Uterus (tissue), 4 donors: ENCODE results near the gene ADAMTS17. TPM values are rescaled to one million over a fixed set of nuclear protein-coding genes. Genes with fewer than 3 reads are reported as not detected.

Experiments used
- DNase-seq, 2 donors: peaks; one replicate each; pipeline ENCODE4 v3.0.0-alpha.2; 2019 to 2020
- H3K27ac ChIP-seq, 2 donors: fragments of 200-600 bp; sonication (generic); 1 replicate in 1 of 2; 2 replicates in 1 of 2; pipeline ENCODE4 v1.5.1; 2016 to 2018
- H3K27me3 ChIP-seq, 2 donors: fragments of 200-600 bp; sonication (generic); one replicate each; pipeline ENCODE4 v1.5.1; 2018 to 2019; ENCODE audit warnings: control low read depth in 1 of 2
- H3K36me3 ChIP-seq, 2 donors: fragments of 200-600 bp; sonication (generic); one replicate each; pipeline ENCODE4 v1.5.1; 2019; ENCODE audit warnings: control low read depth in 1 of 2
- H3K4me1 ChIP-seq, 2 donors: fragments of 200-600 bp; sonication (generic); one replicate each; pipeline ENCODE4 v1.5.1; 2018 to 2019; ENCODE audit warnings: control low read depth in 1 of 2
- H3K4me3 ChIP-seq, 2 donors: fragments of 200-600 bp; sonication (generic); 1 replicate in 1 of 2; 2 replicates in 1 of 2; pipeline ENCODE4 v1.5.1; 2018 to 2019; ENCODE audit warnings: mild to moderate bottlenecking in 1 of 2
- H3K9me3 ChIP-seq, 2 donors: fragments of 200-600 bp; sonication (generic); one replicate each; pipeline ENCODE4 v1.5.1; 2019; ENCODE audit warnings: control low read depth in 1 of 2
- CTCF ChIP-seq, 4 experiments: fragments of 200-600 bp in 2 of 4; fragments of 450-650 bp in 2 of 4; sonication (generic) in 2 of 4; IDR thresholded peaks; one replicate each; pipeline ENCODE4 v1.5.1; 2016 to 2019; ENCODE audit warnings: antibody characterized with exemption in 4 of 4, mild to moderate bottlenecking in 2 of 4, moderate library complexity in 1 of 4
- POLR2A ChIP-seq, 2 donors: fragments of 450-650 bp; IDR thresholded peaks; one replicate each; pipeline ENCODE4 v1.6.1; 2016; ENCODE audit warnings: antibody characterized with exemption in 2 of 2, mild to moderate bottlenecking in 1 of 2, moderate library complexity in 1 of 2
- intact Hi-C: fragments of 100-400 bp; cut with DNase I; formaldehyde crosslinking; loops from one replicate; pipeline ENCODE4 v1.15.1; 2023; ENCODE audit warnings: low total_unique reads
- total RNA-seq, 4 donors: library from RNA; depleted of rRNA in 3 of 4; stranded (reverse); fragments of >200 nt in 3 of 4; gene quantifications; one replicate each; pipeline versions ENCODE4 v1.1.0 to v1.2.4, GENCODE V29; 2014 to 2023
- donor health status: DM: yes; HTN: yes; CAD: no.

ADAMTS17 gene
- total RNA-seq, 4 donors from 2014 or later, result 3.1 to 17.1 (median 8.1) TPM; not detected in 1

DNA sequence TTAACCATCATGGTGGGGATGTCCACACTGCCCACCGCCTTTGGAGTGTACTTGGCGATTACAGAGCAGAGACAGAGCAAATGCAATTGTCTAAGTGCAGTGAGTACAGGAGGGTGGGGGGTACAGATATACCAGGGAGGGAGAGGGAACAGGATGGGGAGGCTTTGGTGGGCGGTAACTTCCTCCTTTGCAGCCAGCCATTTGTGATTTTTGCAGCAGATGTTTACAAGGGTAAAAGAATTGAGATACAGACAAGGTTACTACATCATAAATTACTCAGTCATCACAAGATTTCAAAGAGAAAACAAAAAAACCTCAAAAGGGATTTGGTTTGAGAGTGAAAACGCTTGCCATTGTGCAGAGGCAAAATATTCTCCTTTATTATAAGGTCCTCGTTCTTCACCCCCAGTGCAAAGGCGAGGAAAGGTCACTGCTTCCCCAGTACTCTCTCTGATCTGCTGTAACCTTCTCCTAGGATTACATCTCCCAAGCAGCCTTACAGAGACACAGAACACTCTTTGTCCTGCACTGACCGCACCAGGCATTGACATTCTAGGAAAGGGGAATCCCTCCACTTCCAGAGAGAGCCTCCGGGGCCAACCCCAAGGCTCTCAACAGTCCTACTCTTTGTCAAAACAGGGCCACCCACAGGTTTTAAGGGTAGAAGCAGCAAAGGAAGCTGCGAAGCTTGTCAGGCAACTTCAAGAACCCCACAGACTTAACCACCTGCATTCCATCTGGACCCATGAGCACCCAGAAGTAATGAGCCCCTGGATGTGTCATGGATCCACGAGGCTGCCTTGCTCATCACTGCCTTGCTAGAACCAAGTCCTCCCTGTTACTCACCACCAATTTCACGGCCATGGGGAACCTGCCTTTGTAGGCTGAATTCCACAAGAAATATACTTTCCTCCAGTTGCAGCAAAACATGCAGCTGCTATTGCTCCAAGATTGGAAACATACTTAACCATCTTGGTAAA, 117.3 kb downstream of the ADAMTS17 start:
- Histone ChIP-seq H3K4me3 (no peak overlapping the region), H3K27me3 (no peaks in the 10 kb centered on the region), H3K36me3 (no peaks in the 10 kb centered on the region), H3K27ac (no peak overlapping the region), H3K9me3 (no peaks in the 10 kb centered on the region), H3K4me1 (no peaks in the 10 kb centered on the region)
- TF ChIP-seq CTCF (IDR thresholded peaks at IDR 0.05) (no peak), POLR2A (IDR thresholded peaks at IDR 0.05) (no peak)
- no peak for DNase-seq
- intact Hi-C loops, result no loop called here

- Histone ChIP-seq H3K4me1 (no peaks in the 10 kb centered on the region), H3K36me3 (no peaks in the 10 kb centered on the region), H3K27me3 (no peaks in the 10 kb centered on the region), H3K4me3 (no peak overlapping the region), H3K9me3 (no peaks in the 10 kb centered on the region), H3K27ac (no peak overlapping the region)
- DNase-seq, result no peak
- TF ChIP-seq CTCF (IDR thresholded peaks at IDR 0.05) (no peak), POLR2A (IDR thresholded peaks at IDR 0.05) (no peak)
- intact Hi-C loops, result no loop called here
Observed at GRCh38 chr15:100222349-100222715, 119.4 kb downstream of the ADAMTS17 start.

DNA sequence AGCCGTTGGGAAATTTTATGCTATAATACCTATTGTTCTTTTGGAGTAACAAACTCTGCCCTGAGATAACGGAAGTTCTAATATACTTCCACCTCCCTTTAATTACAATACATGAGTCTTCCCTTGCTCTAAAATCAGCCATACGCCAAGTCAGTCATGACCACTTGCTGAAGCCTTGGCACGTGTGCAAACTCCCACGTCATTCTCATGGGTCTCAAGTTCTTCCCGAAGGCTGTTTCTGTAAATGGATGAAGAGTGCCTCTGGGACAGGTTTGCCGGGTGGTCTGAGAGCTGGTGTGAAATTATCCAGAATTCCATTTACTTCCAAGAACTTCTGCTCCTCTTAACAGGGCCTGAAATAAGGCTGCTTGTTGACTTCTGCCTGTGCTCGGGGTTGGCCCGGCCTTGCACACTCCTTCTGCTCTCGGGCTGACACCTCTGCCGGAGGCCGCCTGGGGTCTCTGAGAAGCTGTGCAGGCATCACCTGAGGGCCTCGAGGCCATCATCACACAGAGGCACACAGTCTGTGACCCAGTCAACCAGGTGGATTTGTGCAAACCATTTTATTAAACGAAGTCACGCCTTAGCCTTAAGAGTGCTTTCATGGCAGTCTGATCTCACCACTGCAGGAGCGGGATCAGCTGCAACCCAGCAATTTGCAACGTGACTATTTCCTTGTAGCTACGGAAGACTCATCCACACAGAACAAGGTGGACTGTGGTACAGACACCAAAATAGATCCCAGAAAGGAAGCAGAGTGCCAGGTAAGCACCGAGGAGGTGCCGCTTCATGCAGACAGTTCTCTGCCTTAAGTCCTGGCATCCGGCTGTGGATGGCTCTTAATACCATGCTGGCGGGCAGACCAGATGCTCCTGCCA, 120.1 kb downstream of the ADAMTS17 start:
- TF ChIP-seq CTCF (IDR thresholded peaks at IDR 0.05) (no peak), POLR2A (IDR thresholded peaks at IDR 0.05) (no peak)
- H3K27ac ChIP-seq, result no peak overlapping the region
- intact Hi-C loops, result no loop called here
- H3K27me3 ChIP-seq, result no peaks in the 10 kb centered on the region
- H3K4me3 ChIP-seq, result no peak overlapping the region
- no peaks in the 10 kb centered on the region for H3K36me3 ChIP-seq
- H3K4me1 ChIP-seq, result no peaks in the 10 kb centered on the region
- H3K9me3 ChIP-seq, result no peaks in the 10 kb centered on the region
- no peak for DNase-seq

DNA sequence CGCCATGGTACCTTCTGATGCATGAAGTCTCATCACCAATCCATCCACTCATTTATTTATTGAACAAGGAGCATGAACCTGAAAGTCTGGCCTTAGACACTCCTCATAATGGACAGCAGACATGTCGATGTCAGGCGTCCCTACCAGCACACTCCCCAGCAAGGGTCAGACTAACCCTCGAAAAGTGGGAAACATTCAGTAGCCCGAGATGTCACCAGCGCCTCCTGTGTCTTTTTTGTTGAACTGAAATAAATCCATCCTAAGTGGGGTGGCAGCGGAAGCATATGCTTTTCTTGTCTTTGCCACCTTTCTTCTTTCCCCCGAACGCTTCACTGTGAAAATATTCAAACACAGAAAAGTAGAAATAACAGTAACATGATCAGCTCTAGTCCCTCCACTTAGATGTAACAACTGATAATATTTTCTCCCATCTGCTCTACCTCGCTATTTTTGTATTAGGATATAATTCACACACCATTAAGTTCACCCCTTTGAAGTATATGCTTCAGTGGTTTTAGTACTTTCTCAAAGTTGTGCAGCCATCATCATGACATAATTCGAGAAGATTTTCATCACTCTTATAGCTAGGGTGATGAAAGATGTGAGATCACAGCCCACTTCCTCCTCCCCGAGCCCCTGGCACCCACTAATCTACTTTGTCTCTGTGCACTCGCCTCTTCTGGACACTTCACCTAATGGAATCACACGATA, 121.6 kb downstream of the ADAMTS17 start:
- Histone ChIP-seq H3K27me3 (no peaks in the 10 kb centered on the region), H3K27ac (no peak overlapping the region), H3K4me3 (no peak overlapping the region), H3K4me1 (no peaks in the 10 kb centered on the region), H3K36me3 (no peaks in the 10 kb centered on the region), H3K9me3 (no peaks in the 10 kb centered on the region)
- DNase-seq, result no peak
- no peak for TF ChIP-seq POLR2A (IDR thresholded peaks at IDR 0.05)
- TF ChIP-seq CTCF (IDR thresholded peaks at IDR 0.05), result no peak
- intact Hi-C loops, result no loop called here
